H1 (cell line): ENCODE measurements around the gene KCNH5.

Experiments
- EZH2 ChIP-seq: fragments of 200-600 bp; sonication (generic); IDR thresholded peaks from 2 replicates; pipeline ENCODE4 v1.7.1; 2012; ENCODE audit warnings: low read depth, mild to moderate bottlenecking, moderate library complexity, low read length, inconsistent platforms; ENCODE audit not compliant: severe bottlenecking
- JUN ChIP-seq: IDR thresholded peaks from 2 replicates; pipeline ENCODE4 v1.6.1; 2011; ENCODE audit warnings: low read depth, mild to moderate bottlenecking, improper control_type of control experiment, low read length
- SIN3A ChIP-seq, 2 experiments: IDR thresholded peaks in 1 of 2; conservative IDR thresholded peaks in 1 of 2; 2 replicates each; pipeline ENCODE4 v1.6.1; 2011 to 2012; ENCODE audit warnings: low read length in 2 of 2, improper control_type of control experiment in 1 of 2, low read depth in 1 of 2, mild to moderate bottlenecking in 1 of 2
- TAF1 ChIP-seq: IDR thresholded peaks from 2 replicates; pipeline ENCODE4 v1.6.1; 2011; ENCODE audit warnings: mild to moderate bottlenecking, low read depth, low read length
- TF ChIP-seq, protein P1 (sequence below), 3 experiments: IDR thresholded peaks; 1 replicate in 2 of 3; 2 replicates in 1 of 3; pipeline versions ENCODE4 v1.5.1 to v1.6.1; 2011; ENCODE audit warnings: low read length in 3 of 3, mild to moderate bottlenecking in 3 of 3, inconsistent platforms in 2 of 3, low read depth in 1 of 3, moderate library complexity in 1 of 3; ENCODE audit not compliant: insufficient read depth in 1 of 3; ENCODE audit errors: control extremely low read depth in 1 of 3

DNA sequence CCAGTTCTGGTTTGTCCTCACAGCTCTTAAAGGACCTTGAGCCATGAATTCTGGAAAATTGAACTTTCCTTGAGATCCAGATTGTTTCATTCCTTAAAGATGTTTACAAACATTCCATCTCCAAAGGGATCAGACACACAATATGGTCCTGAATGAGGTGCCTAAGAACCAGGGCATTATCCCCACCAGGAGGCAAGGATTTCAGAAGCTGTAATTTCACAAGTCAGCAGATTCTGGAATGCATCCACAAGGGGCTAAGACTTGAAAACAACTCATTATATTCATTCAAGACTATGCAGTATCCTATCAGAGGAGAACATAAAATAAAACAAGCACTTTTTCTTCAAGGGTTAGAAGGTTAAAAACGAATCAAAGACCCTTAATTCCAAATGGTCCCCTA, 15.1 kb downstream of the KCNH5 start:
- TF ChIP-seq JUN (no peak), TAF1 (no peak), SIN3A (conservative IDR thresholded peaks at IDR 0.05 in 1 of 2, IDR thresholded peaks at IDR 0.05 in 1 of 2; ENCODE audit: low read depth in 1 of 2, low read length in 2 of 2) (no peak), EZH2 (no peak)
- TF ChIP-seq, protein P1, sequence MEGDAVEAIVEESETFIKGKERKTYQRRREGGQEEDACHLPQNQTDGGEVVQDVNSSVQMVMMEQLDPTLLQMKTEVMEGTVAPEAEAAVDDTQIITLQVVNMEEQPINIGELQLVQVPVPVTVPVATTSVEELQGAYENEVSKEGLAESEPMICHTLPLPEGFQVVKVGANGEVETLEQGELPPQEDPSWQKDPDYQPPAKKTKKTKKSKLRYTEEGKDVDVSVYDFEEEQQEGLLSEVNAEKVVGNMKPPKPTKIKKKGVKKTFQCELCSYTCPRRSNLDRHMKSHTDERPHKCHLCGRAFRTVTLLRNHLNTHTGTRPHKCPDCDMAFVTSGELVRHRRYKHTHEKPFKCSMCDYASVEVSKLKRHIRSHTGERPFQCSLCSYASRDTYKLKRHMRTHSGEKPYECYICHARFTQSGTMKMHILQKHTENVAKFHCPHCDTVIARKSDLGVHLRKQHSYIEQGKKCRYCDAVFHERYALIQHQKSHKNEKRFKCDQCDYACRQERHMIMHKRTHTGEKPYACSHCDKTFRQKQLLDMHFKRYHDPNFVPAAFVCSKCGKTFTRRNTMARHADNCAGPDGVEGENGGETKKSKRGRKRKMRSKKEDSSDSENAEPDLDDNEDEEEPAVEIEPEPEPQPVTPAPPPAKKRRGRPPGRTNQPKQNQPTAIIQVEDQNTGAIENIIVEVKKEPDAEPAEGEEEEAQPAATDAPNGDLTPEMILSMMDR (IDR thresholded peaks at IDR 0.05; ENCODE audit: control extremely low read depth in 1 of 3, insufficient read depth in 1 of 3, low read depth in 1 of 3, low read length in 3 of 3): no peak
